ENCODE results near the gene FCRLA. TPM values are rescaled to one million over a fixed set of nuclear protein-coding genes. Genes with fewer than 3 reads are reported as not detected.

The FCRLA gene
- total RNA-seq, 1 experiment from 2014 or later: not detected

- no peaks in the 10 kb centered on the region for H3K27me3 ChIP-seq (ENCODE audit: low read length)
- ATAC-seq (no peak), DNase-seq (no peak)
- intact Hi-C loops (cut with micrococcal nuclease): no loop called here
- H3K27ac ChIP-seq (ENCODE audit: low read length): no peak overlapping the region
- no peak overlapping the region for H3K4me3 ChIP-seq (ENCODE audit: low read length)
- ChIA-PET POLR2A (ENCODE audit: unreplicated experiment) (no interaction called here), CTCF (no interaction called here)
- H3K79me2 ChIP-seq (ENCODE audit: low read length): no peaks in the 10 kb centered on the region
- BruUV-seq (replicated peaks): no TSS peak
- no peaks in the 10 kb centered on the region for H3K36me3 ChIP-seq (ENCODE audit: low read depth, low read length)
- TF ChIP-seq, protein P1, sequence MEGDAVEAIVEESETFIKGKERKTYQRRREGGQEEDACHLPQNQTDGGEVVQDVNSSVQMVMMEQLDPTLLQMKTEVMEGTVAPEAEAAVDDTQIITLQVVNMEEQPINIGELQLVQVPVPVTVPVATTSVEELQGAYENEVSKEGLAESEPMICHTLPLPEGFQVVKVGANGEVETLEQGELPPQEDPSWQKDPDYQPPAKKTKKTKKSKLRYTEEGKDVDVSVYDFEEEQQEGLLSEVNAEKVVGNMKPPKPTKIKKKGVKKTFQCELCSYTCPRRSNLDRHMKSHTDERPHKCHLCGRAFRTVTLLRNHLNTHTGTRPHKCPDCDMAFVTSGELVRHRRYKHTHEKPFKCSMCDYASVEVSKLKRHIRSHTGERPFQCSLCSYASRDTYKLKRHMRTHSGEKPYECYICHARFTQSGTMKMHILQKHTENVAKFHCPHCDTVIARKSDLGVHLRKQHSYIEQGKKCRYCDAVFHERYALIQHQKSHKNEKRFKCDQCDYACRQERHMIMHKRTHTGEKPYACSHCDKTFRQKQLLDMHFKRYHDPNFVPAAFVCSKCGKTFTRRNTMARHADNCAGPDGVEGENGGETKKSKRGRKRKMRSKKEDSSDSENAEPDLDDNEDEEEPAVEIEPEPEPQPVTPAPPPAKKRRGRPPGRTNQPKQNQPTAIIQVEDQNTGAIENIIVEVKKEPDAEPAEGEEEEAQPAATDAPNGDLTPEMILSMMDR (conservative IDR thresholded peaks at IDR 0.05; ENCODE audit: low read depth, low read length): no peak
- TF ChIP-seq EZH2 (IDR thresholded peaks at IDR 0.05; ENCODE audit: low read length, unreplicated experiment) (no peak), EZH2phosphoT487 (IDR thresholded peaks at IDR 0.05; ENCODE audit: borderline replicate concordance, low read length) (no peak)
- H3K9me2 ChIP-seq (replicated peaks; ENCODE audit: low read length): no peaks in the 10 kb centered on the region
- no peak overlapping the region for H3K4me2 ChIP-seq (ENCODE audit: low read length)
- no peak overlapping the region for H3K9ac ChIP-seq (ENCODE audit: low read length)
- peaks cover 3% of the 10 kb centered on the region; the same call in 1 of the 2 replicates for H3K4me1 ChIP-seq (ENCODE audit: insufficient read depth, low read length)
- no peak overlapping the region for H2AFZ ChIP-seq (ENCODE audit: low read length)
- H3F3A ChIP-seq (ENCODE audit: low read length, unreplicated experiment): no peaks in the 10 kb centered on the region
- H4K20me1 ChIP-seq (ENCODE audit: low read length): no peaks in the 10 kb centered on the region
- H3K9me3 ChIP-seq (ENCODE audit: low read length): no peaks in the 10 kb centered on the region
Observed at GRCh38 chr1:161710560-161710959, 3.5 kb downstream of the FCRLA start.

DNA sequence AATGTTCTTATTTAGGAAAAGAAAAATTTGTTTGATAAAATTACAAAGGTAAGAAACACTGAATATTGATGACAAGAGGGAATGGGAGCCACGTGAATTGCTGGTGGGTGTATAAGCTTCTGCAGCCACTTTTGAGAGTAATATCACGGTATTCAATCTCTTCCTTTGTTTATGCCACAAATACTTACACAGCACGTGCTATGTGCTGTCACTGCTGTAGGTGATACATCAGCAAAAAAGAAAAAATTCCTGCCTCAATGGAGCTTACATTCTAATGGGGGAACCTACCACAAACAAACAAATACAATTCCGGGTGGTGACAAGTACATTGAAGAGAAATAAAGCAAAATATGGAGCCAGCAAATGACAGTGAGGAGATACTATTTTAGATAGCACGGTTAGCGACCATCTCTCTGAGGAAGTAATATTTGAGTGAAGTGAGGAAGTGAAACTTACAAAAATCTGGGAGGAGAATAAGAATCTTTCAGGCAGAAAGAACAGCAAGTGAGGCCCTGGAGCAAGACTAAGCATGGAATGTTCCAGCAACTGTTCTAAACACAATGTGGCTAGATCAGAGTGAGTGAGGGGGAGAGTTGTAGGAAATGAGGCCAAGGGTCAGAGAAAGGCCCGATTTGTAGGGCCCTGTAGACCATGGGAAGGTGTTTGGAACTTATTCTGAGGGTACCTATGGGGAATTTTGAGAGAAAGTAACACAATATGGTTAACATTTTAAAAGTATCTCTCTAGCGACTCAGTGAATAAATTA, 11.7 kb downstream of the FCRLA start:
- H2AFZ ChIP-seq (ENCODE audit: low read length): no peak overlapping the region
- H3F3A ChIP-seq (ENCODE audit: low read length, unreplicated experiment): no peaks in the 10 kb centered on the region
- H3K4me2 ChIP-seq (ENCODE audit: low read length): no peak overlapping the region
- no peak overlapping the region for H3K4me3 ChIP-seq (ENCODE audit: low read length)
- H3K9me3 ChIP-seq (ENCODE audit: low read length): no peaks in the 10 kb centered on the region
- no peaks in the 10 kb centered on the region for H3K9me2 ChIP-seq (replicated peaks; ENCODE audit: low read length)
- no peaks in the 10 kb centered on the region for H4K20me1 ChIP-seq (ENCODE audit: low read length)
- ATAC-seq (no peak), DNase-seq (no peak)
- no peak overlapping the region for H3K27ac ChIP-seq (ENCODE audit: low read length)
- intact Hi-C loops (cut with micrococcal nuclease): no loop called here
- peaks cover 27% of the 10 kb centered on the region for H3K4me1 ChIP-seq (ENCODE audit: insufficient read depth, low read length)
- CTCF ChIA-PET: no interaction called here
- TF ChIP-seq EZH2phosphoT487 (IDR thresholded peaks at IDR 0.05; ENCODE audit: borderline replicate concordance, low read length): no peak
- no peak for TF ChIP-seq EZH2 (IDR thresholded peaks at IDR 0.05; ENCODE audit: low read length, unreplicated experiment)
- TF ChIP-seq, protein P1 (conservative IDR thresholded peaks at IDR 0.05; ENCODE audit: low read depth, low read length): no peak
- no peaks in the 10 kb centered on the region for H3K27me3 ChIP-seq (ENCODE audit: low read length)
- H3K79me2 ChIP-seq (ENCODE audit: low read length): no peaks in the 10 kb centered on the region
- BruUV-seq (replicated peaks): no TSS peak
- POLR2A ChIA-PET (ENCODE audit: unreplicated experiment): no interaction called here
- no peak overlapping the region for H3K9ac ChIP-seq (ENCODE audit: low read length)
- H3K36me3 ChIP-seq (ENCODE audit: low read depth, low read length): no peaks in the 10 kb centered on the region

GRCh38 chr1:161719325-161719611, 12.2 kb downstream of the FCRLA start:
- CTCF ChIA-PET: no interaction called here
- Histone ChIP-seq H3K4me1 (ENCODE audit: insufficient read depth, low read length) (peaks cover 31% of the 10 kb centered on the region), H3K27me3 (ENCODE audit: low read length) (no peaks in the 10 kb centered on the region), H2AFZ (ENCODE audit: low read length) (no peak overlapping the region), H3K36me3 (ENCODE audit: low read depth, low read length) (no peaks in the 10 kb centered on the region), H3K4me3 (ENCODE audit: low read length) (no peak overlapping the region), H3K4me2 (ENCODE audit: low read length) (no peak overlapping the region), H3K9me2 (replicated peaks; ENCODE audit: low read length) (no peaks in the 10 kb centered on the region), H3F3A (ENCODE audit: low read length, unreplicated experiment) (no peaks in the 10 kb centered on the region), H3K9me3 (ENCODE audit: low read length) (no peaks in the 10 kb centered on the region), H3K9ac (ENCODE audit: low read length) (no peak overlapping the region), H3K27ac (ENCODE audit: low read length) (no peak overlapping the region), H4K20me1 (ENCODE audit: low read length) (no peaks in the 10 kb centered on the region), H3K79me2 (ENCODE audit: low read length) (no peaks in the 10 kb centered on the region)
- no peak for ATAC-seq
- TF ChIP-seq EZH2 (IDR thresholded peaks at IDR 0.05; ENCODE audit: low read length, unreplicated experiment): no peak
- TF ChIP-seq EZH2phosphoT487 (IDR thresholded peaks at IDR 0.05; ENCODE audit: borderline replicate concordance, low read length): no peak
- POLR2A ChIA-PET (ENCODE audit: unreplicated experiment): no interaction called here
- no peak for DNase-seq
- intact Hi-C loops (cut with micrococcal nuclease): no loop called here
- no TSS peak for BruUV-seq (replicated peaks)
